K562 (cell line): ENCODE data around the gene ZNF487. TPM values are rescaled to one million over a fixed set of nuclear protein-coding genes. Genes with fewer than 3 reads are reported as not detected.

ENCODE experiments used
- CBFA2T3 ChIP-seq: fragments of 450-650 bp; IDR thresholded peaks from 2 replicates; pipeline ENCODE4 v1.6.1; 2017
- DNMT1 ChIP-seq: fragments of 450-650 bp; IDR thresholded peaks from 2 replicates; pipeline ENCODE4 v1.6.1; 2016; ENCODE audit warnings: antibody characterized with exemption, mild to moderate bottlenecking
- FOXM1 ChIP-seq, 2 experiments: fragments of 450-650 bp in 1 of 2; sonication (generic) in 1 of 2; formaldehyde crosslinking in 1 of 2; IDR thresholded peaks; 2 replicates each; pipeline versions ENCODE4 v1.6.1 to v1.9.0; 2017 to 2022; ENCODE audit warnings: low read depth in 2 of 2, mild to moderate bottlenecking in 2 of 2, missing genetic modification reagents in 1 of 2, moderate library complexity in 1 of 2
- HMG20A ChIP-seq: fragments of 450-650 bp; formaldehyde crosslinking; conservative IDR thresholded peaks from 2 replicates; pipeline ENCODE4 v1.4.0; 2020; ENCODE audit warnings: mild to moderate bottlenecking, mixed read lengths
- HMGXB4 ChIP-seq: sonication (generic); formaldehyde crosslinking; IDR thresholded peaks from 2 replicates; pipeline ENCODE4 v1.8.1; 2023; ENCODE audit warnings: mild to moderate bottlenecking, missing genetic modification reagents
- HOMEZ ChIP-seq: fragments of 250-450 bp; sonication (Bioruptor Pico); IDR thresholded peaks from 2 replicates; pipeline ENCODE4 v1.4.0; 2020; ENCODE audit warnings: mild to moderate bottlenecking, moderate library complexity
- MYBL2 ChIP-seq, 2 experiments: fragments of 450-650 bp in 1 of 2; sonication (generic) in 1 of 2; formaldehyde crosslinking in 1 of 2; IDR thresholded peaks; 2 replicates each; pipeline versions ENCODE4 v1.6.1 to v1.8.1; 2017 to 2022; ENCODE audit warnings: borderline replicate concordance in 1 of 2, inconsistent platforms in 1 of 2, low read depth in 1 of 2, mild to moderate bottlenecking in 1 of 2, missing genetic modification reagents in 1 of 2, moderate library complexity in 1 of 2
- POLR2B ChIP-seq: fragments of 450-650 bp; IDR thresholded peaks from 2 replicates; pipeline ENCODE4 v1.6.1; 2018; ENCODE audit warnings: low read depth; ENCODE audit not compliant: partially characterized antibody
- POLR2H ChIP-seq: IDR thresholded peaks from 2 replicates; pipeline ENCODE4 v1.6.1; 2016; ENCODE audit warnings: missing genetic modification characterization, low read depth, mild to moderate bottlenecking, control low read depth, missing compliant biosample characterization, moderate library complexity
- SMAD3 ChIP-seq: fragments of 450-650 bp; formaldehyde crosslinking; conservative IDR thresholded peaks from 2 replicates; pipeline ENCODE4 v1.4.0; 2020; ENCODE audit warnings: mild to moderate bottlenecking
- SPI1 ChIP-seq: IDR thresholded peaks from 2 replicates; pipeline ENCODE4 v1.6.1; 2011; ENCODE audit warnings: low read depth, low read length, control low read depth, borderline replicate concordance
- SRF ChIP-seq, 2 experiments: fragments of 250-450, 450-650 bp in 1 of 2; sonication (Bioruptor Pico) in 1 of 2; sonication (generic) in 1 of 2; formaldehyde crosslinking; IDR thresholded peaks; 2 replicates each; pipeline versions ENCODE4 v1.5.0 to v1.5.1; 2020 to 2022; ENCODE audit warnings: mild to moderate bottlenecking in 1 of 2, missing genetic modification reagents in 1 of 2
- ZBTB40 ChIP-seq, 2 experiments: fragments of 450-650 bp in 1 of 2; sonication (generic) in 1 of 2; formaldehyde crosslinking in 1 of 2; IDR thresholded peaks; 2 replicates each; pipeline versions ENCODE4 v1.7.1 to v1.9.0; 2016 to 2022; ENCODE audit warnings: inconsistent platforms in 1 of 2, mild to moderate bottlenecking in 1 of 2, missing genetic modification reagents in 1 of 2
- ZKSCAN3 ChIP-seq: fragments of 250-450 bp; sonication (Bioruptor Pico); IDR thresholded peaks from 2 replicates; pipeline ENCODE4 v1.4.0; 2020
- ZNF551 ChIP-seq: fragments of 250-450 bp; sonication (Bioruptor Pico); IDR thresholded peaks from 2 replicates; pipeline ENCODE4 v1.5.0; 2021; ENCODE audit warnings: mild to moderate bottlenecking, moderate library complexity
- polyA plus RNA-seq, 8 experiments: library from polyadenylated mRNA; depleted of rRNA in 4 of 8; stranded (reverse) in 5 of 8; unstranded in 3 of 8; fragments of >200 nt; fragmentation: Nextera tagmentation in 2 of 8; fragmentation: Illumina TruSeq in 1 of 8; extraction: Ambion mirVana in 2 of 8; extraction: Trizol in 1 of 8; gene quantifications; 2 replicates each; pipeline versions ENCODE4 v1.2.1 to v1.2.3, GENCODE V29; 2011 to 2014; ENCODE audit warnings: inconsistent platforms in 1 of 8, missing spikeins in 1 of 8
- total RNA-seq, 7 experiments: library from RNA; depleted of rRNA in 6 of 7; stranded (reverse); fragments of >200 nt in 6 of 7; fragmentation: Illumina TruSeq in 2 of 7; extraction: Trizol in 2 of 7; gene quantifications; 2 replicates each; pipeline versions ENCODE4 v1.2.1 to v1.2.3, GENCODE V29; 2011 to 2021; ENCODE audit warnings: low replicate concordance in 1 of 7

ZNF487 gene
- total and polyA plus RNA-seq, 9 of the 15 experiments (the other 6 are each of a cell fraction or from before 2014, with no cell fraction given): 1.9 to 6.5 (median 4.2) TPM

GRCh38 chr10:43404704-43405084 lies 32.2 kb upstream of the ZNF487 start (continued):
- peak; percentile 37; the same call in 1 of the 2 replicates for TF ChIP-seq ZBTB40 (IDR thresholded peaks at IDR 0.05)
- TF ChIP-seq ZBTB40 (CRISPR knock-in tag; IDR thresholded peaks at IDR 0.05): no peak
- TF ChIP-seq POLR2B: peak; percentile 30
- no peak for TF ChIP-seq FOXM1 (IDR thresholded peaks at IDR 0.05; ENCODE audit: low read depth)
- TF ChIP-seq FOXM1 (CRISPR knock-in tag; IDR thresholded peaks at IDR 0.05; ENCODE audit: low read depth): no peak
- no peak for TF ChIP-seq SMAD3 (CRISPR knock-in tag)
- TF ChIP-seq SRF (CRISPR knock-in tag; IDR thresholded peaks at IDR 0.05): no peak
- 0 out of 2 replicates have a peak, but pooled peaks have one; percentile 56 for TF ChIP-seq POLR2H (tag)
- no peak for TF ChIP-seq ZKSCAN3 (CRISPR knock-in tag)
- 0 out of 2 replicates have a peak, but pooled peaks have one; percentile 2 for TF ChIP-seq SPI1
- TF ChIP-seq HMGXB4: no peak
- peak; percentile 28; the same call in 1 of the 2 replicates for TF ChIP-seq DNMT1
- TF ChIP-seq HOMEZ (CRISPR knock-in tag): no peak
- no peak for TF ChIP-seq CBFA2T3
- TF ChIP-seq HMG20A (CRISPR knock-in tag): no peak
- TF ChIP-seq ZNF551 (CRISPR knock-in tag): no peak
- TF ChIP-seq MYBL2 (IDR thresholded peaks at IDR 0.05; ENCODE audit: low read depth): no peak
- TF ChIP-seq MYBL2 (CRISPR knock-in tag; IDR thresholded peaks at IDR 0.05; ENCODE audit: borderline replicate concordance): no peak
